ENCODE results near the gene RRM2.

The RRM2 gene

DNA sequence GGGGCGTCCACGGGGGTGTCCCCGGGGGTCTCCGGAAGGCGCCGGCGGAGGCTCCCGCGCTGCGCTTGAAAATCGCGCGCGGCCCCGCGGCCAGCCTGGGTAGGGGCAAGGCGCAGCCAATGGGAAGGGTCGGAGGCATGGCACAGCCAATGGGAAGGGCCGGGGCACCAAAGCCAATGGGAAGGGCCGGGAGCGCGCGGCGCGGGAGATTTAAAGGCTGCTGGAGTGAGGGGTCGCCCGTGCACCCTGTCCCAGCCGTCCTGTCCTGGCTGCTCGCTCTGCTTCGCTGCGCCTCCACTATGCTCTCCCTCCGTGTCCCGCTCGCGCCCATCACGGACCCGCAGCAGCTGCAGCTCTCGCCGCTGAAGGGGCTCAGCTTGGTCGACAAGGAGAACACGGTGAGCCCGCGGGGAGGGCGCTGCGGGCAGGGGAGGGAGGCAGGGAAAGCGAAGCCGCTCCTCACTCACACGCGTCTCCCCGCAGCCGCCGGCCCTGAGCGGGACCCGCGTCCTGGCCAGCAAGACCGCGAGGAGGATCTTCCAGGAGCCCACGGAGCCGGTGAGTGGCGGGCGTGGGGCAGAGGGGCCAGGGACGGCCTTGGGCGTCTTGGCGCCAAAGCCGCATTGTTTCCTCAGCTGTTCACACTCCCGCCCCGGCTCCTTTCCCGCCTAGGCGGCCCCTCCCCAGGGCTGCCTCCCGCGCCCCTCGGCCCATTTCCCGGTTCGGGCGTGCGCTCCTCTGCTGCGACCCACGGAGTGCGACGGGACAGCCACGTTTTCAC, at the start of gene RRM2:
Gene RRM2, plus strand, starts transcription at position 240 of the 781 bp plus-strand sequence. Its CDS starts 60 bp downstream, at position 300.
- peak within 1 kb of the TSS; percentile 100 for H3K27ac ChIP-seq (ENCODE audit: low read length)
- H3K4me1 ChIP-seq (ENCODE audit: insufficient read depth, low read length), result peaks cover 59% of the 10 kb centered on the region
- TF ChIP-seq, protein P1, sequence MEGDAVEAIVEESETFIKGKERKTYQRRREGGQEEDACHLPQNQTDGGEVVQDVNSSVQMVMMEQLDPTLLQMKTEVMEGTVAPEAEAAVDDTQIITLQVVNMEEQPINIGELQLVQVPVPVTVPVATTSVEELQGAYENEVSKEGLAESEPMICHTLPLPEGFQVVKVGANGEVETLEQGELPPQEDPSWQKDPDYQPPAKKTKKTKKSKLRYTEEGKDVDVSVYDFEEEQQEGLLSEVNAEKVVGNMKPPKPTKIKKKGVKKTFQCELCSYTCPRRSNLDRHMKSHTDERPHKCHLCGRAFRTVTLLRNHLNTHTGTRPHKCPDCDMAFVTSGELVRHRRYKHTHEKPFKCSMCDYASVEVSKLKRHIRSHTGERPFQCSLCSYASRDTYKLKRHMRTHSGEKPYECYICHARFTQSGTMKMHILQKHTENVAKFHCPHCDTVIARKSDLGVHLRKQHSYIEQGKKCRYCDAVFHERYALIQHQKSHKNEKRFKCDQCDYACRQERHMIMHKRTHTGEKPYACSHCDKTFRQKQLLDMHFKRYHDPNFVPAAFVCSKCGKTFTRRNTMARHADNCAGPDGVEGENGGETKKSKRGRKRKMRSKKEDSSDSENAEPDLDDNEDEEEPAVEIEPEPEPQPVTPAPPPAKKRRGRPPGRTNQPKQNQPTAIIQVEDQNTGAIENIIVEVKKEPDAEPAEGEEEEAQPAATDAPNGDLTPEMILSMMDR (IDR thresholded peaks at IDR 0.05; ENCODE audit: borderline replicate concordance, extremely low read depth, low read length, poor library complexity, severe bottlenecking), result no peak
- ATAC-seq (ENCODE audit: insufficient read depth, low read depth), result peak; percentile 77
- H3K9ac ChIP-seq (ENCODE audit: low read depth, low read length), result peak within 1 kb of the TSS; percentile 100
- peaks cover 45% of the 10 kb centered on the region for H4K20me1 ChIP-seq (ENCODE audit: insufficient read depth, low read length)
- peak within 1 kb of the TSS; percentile 53 to 96 for H3K4me3 ChIP-seq (ENCODE audit: low read depth in 1 of 2, low read length in 2 of 2)
- no peaks in the 10 kb centered on the region for H3K27me3 ChIP-seq (ENCODE audit: insufficient read depth, low read length, poor library complexity)
- H2AFZ ChIP-seq (ENCODE audit: low read depth, low read length), result peak within 1 kb of the TSS; percentile 68
- peaks cover 86% of the 10 kb centered on the region for H3K79me2 ChIP-seq (ENCODE audit: insufficient read depth, low read length)
- DNase-seq, result peak; percentile 98
- peak within 1 kb of the TSS; percentile 70 for H3K4me2 ChIP-seq (ENCODE audit: insufficient read depth, low read length)
- no peaks in the 10 kb centered on the region for H3K9me3 ChIP-seq (ENCODE audit: insufficient read depth, low read length, severe bottlenecking)
- peaks cover 56% of the 10 kb centered on the region for H3K36me3 ChIP-seq (ENCODE audit: insufficient read depth, low read length)

DNA sequence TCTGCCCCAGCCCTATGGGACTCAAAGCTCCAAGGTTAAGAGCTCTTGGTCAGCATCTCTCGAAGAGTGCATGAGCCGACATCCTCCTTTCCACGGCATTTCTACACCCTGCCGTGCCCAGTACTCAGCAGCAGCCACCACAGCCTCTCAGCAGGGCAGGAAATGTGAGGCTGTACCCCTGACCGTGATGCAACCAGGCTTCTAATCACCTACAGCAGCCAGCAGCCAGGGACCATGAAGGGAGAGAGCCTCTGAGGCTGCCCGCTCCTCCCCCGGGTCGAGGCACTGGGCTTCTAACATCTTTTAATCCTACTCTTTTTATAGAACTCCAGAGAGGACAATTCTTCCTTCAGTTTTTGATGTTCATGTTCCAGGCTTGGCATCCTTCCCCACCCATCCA, 48.8 kb upstream of the RRM2 start:
- H3K27me3 ChIP-seq (ENCODE audit: insufficient read depth, low read length, poor library complexity), result peaks cover 24% of the 10 kb centered on the region
- H3K79me2 ChIP-seq (ENCODE audit: insufficient read depth, low read length), result no peaks in the 10 kb centered on the region
- no peak overlapping the region for H3K27ac ChIP-seq (ENCODE audit: low read length)
- no peak overlapping the region for H3K9ac ChIP-seq (ENCODE audit: low read depth, low read length)
- no peak overlapping the region for H3K4me3 ChIP-seq (ENCODE audit: low read depth in 1 of 2, low read length in 2 of 2)
- ATAC-seq (ENCODE audit: insufficient read depth, low read depth) (no peak), DNase-seq (no peak)
- H4K20me1 ChIP-seq (ENCODE audit: insufficient read depth, low read length), result no peaks in the 10 kb centered on the region
- no peak overlapping the region for H3K4me2 ChIP-seq (ENCODE audit: insufficient read depth, low read length)
- no peaks in the 10 kb centered on the region for H3K36me3 ChIP-seq (ENCODE audit: insufficient read depth, low read length)
- H3K9me3 ChIP-seq (ENCODE audit: insufficient read depth, low read length, severe bottlenecking), result no peaks in the 10 kb centered on the region
- H3K4me1 ChIP-seq (ENCODE audit: insufficient read depth, low read length), result peaks cover 6% of the 10 kb centered on the region; the same call in 1 of the 2 replicates
- TF ChIP-seq EZH2 (IDR thresholded peaks at IDR 0.05; ENCODE audit: borderline replicate concordance, low read depth, low read length, severe bottlenecking), result no peak
- TF ChIP-seq, protein P1 (IDR thresholded peaks at IDR 0.05; ENCODE audit: borderline replicate concordance, extremely low read depth, low read length, poor library complexity, severe bottlenecking), result no peak
- H2AFZ ChIP-seq (ENCODE audit: low read depth, low read length), result no peak overlapping the region

DNA sequence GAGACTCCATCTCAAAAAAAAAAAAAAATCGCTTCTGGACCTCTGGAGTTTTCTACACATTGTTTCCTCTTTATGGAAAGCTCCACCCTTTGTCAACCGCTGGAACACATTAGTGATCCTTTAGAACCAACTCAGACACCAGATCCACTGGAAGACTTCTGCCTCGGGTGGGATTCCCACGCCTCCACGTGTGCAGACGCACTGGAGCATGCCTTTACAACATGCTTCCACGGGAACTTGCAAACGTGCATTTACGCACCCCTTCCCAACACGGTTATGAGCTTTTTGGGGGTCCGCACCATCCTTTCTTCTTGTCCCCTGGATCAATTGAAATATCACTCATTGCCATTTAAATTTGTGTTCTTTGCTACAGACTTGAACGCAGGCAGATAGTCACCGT, 47.4 kb upstream of the RRM2 start:
- Histone ChIP-seq H3K36me3 (ENCODE audit: insufficient read depth, low read length) (no peaks in the 10 kb centered on the region), H2AFZ (ENCODE audit: low read depth, low read length) (no peak overlapping the region), H3K27me3 (ENCODE audit: insufficient read depth, low read length, poor library complexity) (peaks cover 24% of the 10 kb centered on the region), H3K79me2 (ENCODE audit: insufficient read depth, low read length) (no peaks in the 10 kb centered on the region), H4K20me1 (ENCODE audit: insufficient read depth, low read length) (no peaks in the 10 kb centered on the region), H3K4me1 (ENCODE audit: insufficient read depth, low read length) (peaks cover 6% of the 10 kb centered on the region; the same call in 1 of the 2 replicates), H3K4me2 (ENCODE audit: insufficient read depth, low read length) (no peak overlapping the region), H3K9ac (ENCODE audit: low read depth, low read length) (no peak overlapping the region), H3K9me3 (ENCODE audit: insufficient read depth, low read length, severe bottlenecking) (no peaks in the 10 kb centered on the region), H3K27ac (ENCODE audit: low read length) (no peak overlapping the region), H3K4me3 (ENCODE audit: low read depth in 1 of 2, low read length in 2 of 2) (no peak overlapping the region)
- ATAC-seq (ENCODE audit: insufficient read depth, low read depth) (no peak), DNase-seq (no peak)
- TF ChIP-seq EZH2 (IDR thresholded peaks at IDR 0.05; ENCODE audit: borderline replicate concordance, low read depth, low read length, severe bottlenecking), result no peak
- TF ChIP-seq, protein P1 (IDR thresholded peaks at IDR 0.05; ENCODE audit: borderline replicate concordance, extremely low read depth, low read length, poor library complexity, severe bottlenecking), result no peak
